Astrocyte (in vitro differentiated cells and primary cell): Measurements from ENCODE around the gene TM4SF20.

Experiments used
- CTCF ChIP-seq: IDR thresholded peaks from 2 replicates; pipeline ENCODE4 v1.5.1; 2011; ENCODE audit warnings: low read depth, mild to moderate bottlenecking, inconsistent platforms, low read length, moderate library complexity; ENCODE audit not compliant: insufficient read depth
- EZH2 ChIP-seq: IDR thresholded peaks from 2 replicates; pipeline ENCODE4 v1.6.1; 2012; ENCODE audit warnings: mild to moderate bottlenecking, low read length, inconsistent platforms; ENCODE audit not compliant: insufficient read depth

- no peak for TF ChIP-seq CTCF
- TF ChIP-seq EZH2: no peak
These were observed 15.3 kb upstream of the TM4SF20 start for GRCh38 chr2:227394401-227394800.
